H9 (cell line): ENCODE data around the gene CT45A3. TPM values are rescaled to one million over a fixed set of nuclear protein-coding genes. Genes with fewer than 3 reads are reported as not detected.
"Not testable (repeated sequence)": the region's sequence is repeated elsewhere in the genome, so short reads cannot be mapped to it uniquely, and the experiment has no call there.

ENCODE experiments used
- DNase-seq: peaks from one replicate; pipeline ENCODE4 v3.0.0-alpha.2; 2017
- H2AFZ ChIP-seq: one replicate; pipeline ENCODE4 v1.6.1; 2013; ENCODE audit warnings: mild to moderate bottlenecking, low read length, control low read depth, moderate library complexity
- H2AK5ac ChIP-seq: 2 replicates; pipeline ENCODE4 v1.6.1; 2013; ENCODE audit warnings: low read length, control low read depth, mixed read lengths; ENCODE audit not compliant: insufficient read length
- H2BK120ac ChIP-seq: one replicate; pipeline ENCODE4 v1.6.1; 2013; ENCODE audit warnings: low read depth, mild to moderate bottlenecking, low read length, control low read depth, inconsistent platforms; ENCODE audit not compliant: poor library complexity, severe bottlenecking
- H2BK12ac ChIP-seq: 2 replicates; pipeline ENCODE4 v1.6.1; 2013; ENCODE audit warnings: low read length, control low read depth, mixed read lengths, low read depth; ENCODE audit not compliant: insufficient read length
- H2BK15ac ChIP-seq: 2 replicates; pipeline ENCODE4 v1.6.1; 2013; ENCODE audit warnings: low read depth, low read length, control low read depth
- H2BK20ac ChIP-seq: one replicate; pipeline ENCODE4 v1.6.1; 2013; ENCODE audit warnings: low read depth, mild to moderate bottlenecking, low read length, control low read depth, inconsistent platforms; ENCODE audit not compliant: poor library complexity, severe bottlenecking
- H2BK5ac ChIP-seq: 2 replicates; pipeline ENCODE4 v1.6.1; 2013; ENCODE audit warnings: low read length, control low read depth, mixed read lengths; ENCODE audit not compliant: insufficient read length
- H3K14ac ChIP-seq: 2 replicates; pipeline ENCODE4 v1.6.1; 2013; ENCODE audit warnings: low read length, control low read depth; ENCODE audit not compliant: insufficient read depth
- H3K18ac ChIP-seq: 2 replicates; pipeline ENCODE4 v1.6.1; 2013; ENCODE audit warnings: low read depth, mild to moderate bottlenecking, mixed read lengths, low read length, control low read depth; ENCODE audit not compliant: insufficient read length
- H3K23ac ChIP-seq: 2 replicates; pipeline ENCODE4 v1.6.1; 2013; ENCODE audit warnings: low read length, control low read depth, mixed read lengths, low read depth; ENCODE audit not compliant: insufficient read length
- H3K23me2 ChIP-seq: 2 replicates; pipeline ENCODE4 v1.6.1; 2013; ENCODE audit warnings: low read depth, mild to moderate bottlenecking, mixed read lengths, low read length, control low read depth; ENCODE audit not compliant: insufficient read length, poor library complexity, severe bottlenecking
- H3K27ac ChIP-seq: 2 replicates; pipeline ENCODE4 v1.5.1; 2013; ENCODE audit warnings: low read length, control low read depth, mixed read lengths, low read depth; ENCODE audit not compliant: insufficient read length
- H3K27me3 ChIP-seq: 2 replicates; pipeline ENCODE4 v1.6.1; 2013; ENCODE audit warnings: low read length, control low read depth, inconsistent platforms; ENCODE audit not compliant: insufficient read depth
- H3K4ac ChIP-seq: 2 replicates; pipeline ENCODE4 v1.6.1; 2013; ENCODE audit warnings: low read depth, mild to moderate bottlenecking, control low read depth, inconsistent platforms, low read length, moderate library complexity
- H3K4me1 ChIP-seq: 2 replicates; pipeline ENCODE4 v1.6.1; 2013; ENCODE audit warnings: low read length, control low read depth, inconsistent platforms; ENCODE audit not compliant: insufficient read depth
- H3K4me2 ChIP-seq: 2 replicates; pipeline ENCODE4 v1.6.1; 2013; ENCODE audit warnings: low read length, control low read depth, mixed read lengths; ENCODE audit not compliant: insufficient read length, insufficient read depth
- H3K56ac ChIP-seq: 2 replicates; pipeline ENCODE4 v1.6.1; 2013; ENCODE audit warnings: low read depth, mild to moderate bottlenecking, mixed read lengths, low read length, control low read depth; ENCODE audit not compliant: insufficient read length
- H3K79me1 ChIP-seq: 2 replicates; pipeline ENCODE4 v1.6.1; 2013; ENCODE audit warnings: low read depth, mild to moderate bottlenecking, moderate library complexity, low read length, control low read depth, inconsistent platforms; ENCODE audit not compliant: insufficient read depth, poor library complexity, severe bottlenecking
- H3K79me2 ChIP-seq: 2 replicates; pipeline ENCODE4 v1.6.1; 2013; ENCODE audit warnings: low read length, control low read depth, inconsistent platforms; ENCODE audit not compliant: insufficient read depth
- H3K9ac ChIP-seq: 2 replicates; pipeline ENCODE4 v1.6.1; 2013; ENCODE audit warnings: low read length, control low read depth, mixed read lengths; ENCODE audit not compliant: insufficient read length; ENCODE audit errors: extremely low read depth
- H3K9me3 ChIP-seq: one replicate; pipeline ENCODE4 v1.6.1; 2013; ENCODE audit warnings: low read depth, low read length, inconsistent platforms; ENCODE audit not compliant: control insufficient read depth
- H3T11ph ChIP-seq: one replicate; pipeline ENCODE4 v1.6.1; 2013; ENCODE audit warnings: mild to moderate bottlenecking, low read length, control low read depth, inconsistent platforms
- H4K20me1 ChIP-seq: one replicate; pipeline ENCODE4 v1.6.1; 2013; ENCODE audit not compliant: control insufficient read depth, insufficient read length, insufficient read depth
- H4K5ac ChIP-seq: 2 replicates; pipeline ENCODE4 v1.6.1; 2013; ENCODE audit warnings: low read depth, mild to moderate bottlenecking, mixed read lengths, low read length, control low read depth; ENCODE audit not compliant: insufficient read length
- H4K8ac ChIP-seq: replicated peaks from 2 replicates; pipeline ENCODE4 v1.6.1; 2013; ENCODE audit warnings: low read length, control low read depth, mixed read lengths, low read depth; ENCODE audit not compliant: insufficient read length
- H4K91ac ChIP-seq: 2 replicates; pipeline ENCODE4 v1.6.1; 2013; ENCODE audit warnings: low read depth, mild to moderate bottlenecking, moderate library complexity, mixed read lengths, low read length, control low read depth; ENCODE audit not compliant: insufficient read length
- H3K27ac Mint-ChIP-seq, 3 experiments: 2 replicates in 2 of 3; 3 replicates in 1 of 3; pipeline ENCODE4 v1.8.0; 2020 to 2021; ENCODE audit warnings: mixed read lengths in 3 of 3, mild to moderate bottlenecking in 1 of 3, moderate library complexity in 1 of 3
- H3K27me3 Mint-ChIP-seq: 2 replicates; pipeline ENCODE4 v1.8.0; 2021; ENCODE audit warnings: low read depth, mild to moderate bottlenecking, moderate library complexity, mixed read lengths
- H3K36me3 Mint-ChIP-seq, 3 experiments: 2 replicates in 2 of 3; 3 replicates in 1 of 3; pipeline ENCODE4 v1.8.0; 2020 to 2021; ENCODE audit warnings: low read depth in 3 of 3, mixed read lengths in 3 of 3; ENCODE audit not compliant: insufficient read depth in 1 of 3
- H3K4me1 Mint-ChIP-seq, 2 experiments: 2 replicates each; pipeline ENCODE4 v1.8.0; 2020; ENCODE audit warnings: mixed read lengths in 2 of 2
- H3K4me3 Mint-ChIP-seq, 2 experiments: 2 replicates in 1 of 2; 3 replicates in 1 of 2; pipeline ENCODE4 v1.8.0; 2020 to 2021; ENCODE audit warnings: mild to moderate bottlenecking in 2 of 2, mixed read lengths in 2 of 2, moderate library complexity in 1 of 2
- H3K9me3 Mint-ChIP-seq, 2 experiments: 2 replicates in 1 of 2; 3 replicates in 1 of 2; pipeline ENCODE4 v1.8.0; 2020; ENCODE audit warnings: mild to moderate bottlenecking in 2 of 2, mixed read lengths in 2 of 2, moderate library complexity in 1 of 2
- WGBS: extraction: QIAGEN DNeasy Blood & Tissue Kit; methylation state at CpG from one replicate; pipeline ENCODE4 v1.1.7; 2013; ENCODE audit warnings: missing lambda C conversion rate, low lambda C conversion rate, mixed read lengths; ENCODE audit not compliant: insufficient read length; ENCODE audit errors: extremely low coverage; 5-methylcytosine and 5-hydroxymethylcytosine counted together
- total RNA-seq: library from RNA; stranded (reverse); gene quantifications from 2 replicates; pipeline ENCODE4 v1.2.1, GENCODE V29; 2021
- TF ChIP-seq, protein P1 (sequence below): fragments of 200-600 bp; sonication (generic); conservative IDR thresholded peaks from 3 replicates; pipeline ENCODE4 v1.8.0; 2021; ENCODE audit warnings: antibody characterized with exemption, mild to moderate bottlenecking

CT45A3 gene
- total RNA-seq, 1 experiment from 2014 or later: not detected

DNA sequence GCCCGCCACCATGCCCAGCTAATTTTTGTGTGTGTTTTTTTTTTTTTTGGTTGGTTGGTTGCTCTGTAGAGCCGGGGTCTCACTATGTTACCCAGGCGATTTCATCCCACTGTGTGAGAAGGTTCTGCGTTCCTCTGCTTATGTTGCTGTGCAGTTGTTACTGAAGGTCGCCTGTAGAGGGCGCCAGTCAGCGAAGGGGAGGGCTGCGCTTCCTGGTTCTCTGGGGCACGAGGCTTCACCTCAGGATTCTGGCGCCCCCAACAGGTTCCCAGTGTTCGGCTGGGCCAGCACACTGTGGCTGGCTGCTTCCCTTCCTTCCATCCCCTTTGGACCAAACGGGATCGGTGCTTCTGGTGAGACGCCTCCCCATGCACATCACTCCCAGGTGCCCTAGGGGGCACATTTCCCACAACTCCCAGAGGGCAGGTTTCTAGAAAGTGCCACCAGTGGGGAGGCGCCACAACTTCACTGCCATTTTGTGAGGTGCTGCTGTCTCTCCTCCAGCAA lies 54.8 kb downstream of the CT45A3 start, which contains the start of gene CT45A1:
Gene CT45A1 (plus strand): TSS at position 457 of the 507 bp plus-strand sequence. CDS start 5,302 bp downstream, outside the sequence.
- not testable (repeated sequence) for H3K27me3 ChIP-seq, H3K4me2 ChIP-seq, H2AFZ ChIP-seq, H4K20me1 ChIP-seq, H4K8ac ChIP-seq, H2AK5ac ChIP-seq, H3K18ac ChIP-seq, H3K23me2 ChIP-seq, H3T11ph ChIP-seq, H3K23ac ChIP-seq, H2BK12ac ChIP-seq, H3K4me1 ChIP-seq, H3K79me1 ChIP-seq, H3K79me2 ChIP-seq, H2BK15ac ChIP-seq, H4K5ac ChIP-seq, H3K4me1 Mint-ChIP-seq, H2BK120ac ChIP-seq, H3K27ac ChIP-seq, H2BK5ac ChIP-seq, H3K27ac Mint-ChIP-seq, H3K14ac ChIP-seq, H4K91ac ChIP-seq, H3K56ac ChIP-seq, H3K4ac ChIP-seq, H3K27me3 Mint-ChIP-seq, H3K4me3 Mint-ChIP-seq, H3K9ac ChIP-seq, H2BK20ac ChIP-seq
- TF ChIP-seq, protein P1, sequence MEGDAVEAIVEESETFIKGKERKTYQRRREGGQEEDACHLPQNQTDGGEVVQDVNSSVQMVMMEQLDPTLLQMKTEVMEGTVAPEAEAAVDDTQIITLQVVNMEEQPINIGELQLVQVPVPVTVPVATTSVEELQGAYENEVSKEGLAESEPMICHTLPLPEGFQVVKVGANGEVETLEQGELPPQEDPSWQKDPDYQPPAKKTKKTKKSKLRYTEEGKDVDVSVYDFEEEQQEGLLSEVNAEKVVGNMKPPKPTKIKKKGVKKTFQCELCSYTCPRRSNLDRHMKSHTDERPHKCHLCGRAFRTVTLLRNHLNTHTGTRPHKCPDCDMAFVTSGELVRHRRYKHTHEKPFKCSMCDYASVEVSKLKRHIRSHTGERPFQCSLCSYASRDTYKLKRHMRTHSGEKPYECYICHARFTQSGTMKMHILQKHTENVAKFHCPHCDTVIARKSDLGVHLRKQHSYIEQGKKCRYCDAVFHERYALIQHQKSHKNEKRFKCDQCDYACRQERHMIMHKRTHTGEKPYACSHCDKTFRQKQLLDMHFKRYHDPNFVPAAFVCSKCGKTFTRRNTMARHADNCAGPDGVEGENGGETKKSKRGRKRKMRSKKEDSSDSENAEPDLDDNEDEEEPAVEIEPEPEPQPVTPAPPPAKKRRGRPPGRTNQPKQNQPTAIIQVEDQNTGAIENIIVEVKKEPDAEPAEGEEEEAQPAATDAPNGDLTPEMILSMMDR: peak; percentile 38
- DNase-seq: peak; percentile 32
- no CpG with 5 or more reads among the region's 15 CpGs for WGBS
- Mint-ChIP-seq H3K9me3 (peaks cover 64 to 86% of the 10 kb centered on the region in 2 experiments), H3K36me3 (peaks cover 0 to 10% (median 0%) of the 10 kb centered on the region in 3 experiments; a peak in 3 of 7 replicates)
- H3K9me3 ChIP-seq: peaks cover 20% of the 10 kb centered on the region

Other genes starting within 250 kb of the CT45A3 start
- gene INTS6L, start 247.5 kb downstream of the CT45A3 start, total RNA-seq: 7.4 and 7.8 TPM in 2 replicates
- gene CT45A1, start 54.6 kb downstream of the CT45A3 start, total RNA-seq: not detected in 2 replicates
- gene CT45A5, start 17.3 kb upstream of the CT45A3 start, total RNA-seq: not detected in 2 replicates
- not detected in 2 replicates for gene CT45A6, start 34.6 kb upstream of the CT45A3 start, total RNA-seq
- gene CT45A2, start 51.8 kb upstream of the CT45A3 start, total RNA-seq: not detected in 2 replicates
- gene CT45A7, start 69.1 kb upstream of the CT45A3 start, total RNA-seq: not detected in 2 replicates
- not detected in 2 replicates for gene CT45A8, start 86.3 kb upstream of the CT45A3 start, total RNA-seq
- not detected in 2 replicates for gene CT45A9, start 103.6 kb upstream of the CT45A3 start, total RNA-seq
- not detected in 2 replicates for gene CT45A10, start 125.3 kb upstream of the CT45A3 start, total RNA-seq
- not detected in 2 replicates for gene SAGE1, start 125.5 kb upstream of the CT45A3 start, total RNA-seq
- gene MMGT1, start 205.8 kb upstream of the CT45A3 start, total RNA-seq: 22.5 and 22.6 TPM in 2 replicates
- gene SLC9A6, start 217.2 kb upstream of the CT45A3 start, total RNA-seq: 12.3 and 12.8 TPM in 2 replicates